HG02798 (cell line): Measurements from ENCODE around the gene HSPB6.
"Not testable (repeated sequence)": the region's sequence is repeated elsewhere in the genome, so short reads cannot be mapped to it uniquely, and the experiment has no call there.

ENCODE experiments used
- ATAC-seq: cut with Tn5 transposase; IDR thresholded peaks from one replicate; pipeline ENCODE4 v1.9.1; 2021; ENCODE audit warnings: mild to moderate bottlenecking; ENCODE audit not compliant: unreplicated experiment, poor library complexity

The HSPB6 gene

GRCh38 chr19:35756377-35757230, at the start of gene HSPB6:
Gene HSPB6, minus strand, starts transcription at chr19:35757029. Its CDS starts 21 bp downstream, at chr19:35757008.
- no peak for ATAC-seq

- no peak for ATAC-seq
These were observed 49.8 kb upstream of the HSPB6 start for GRCh38 chr19:35806597-35806996.

- ATAC-seq = no peak
These were observed 48.8 kb upstream of the HSPB6 start for GRCh38 chr19:35805526-35806102.

GRCh38 chr19:35801828-35802227, 45.0 kb upstream of the HSPB6 start:
- no peak for ATAC-seq

GRCh38 chr19:35797663-35798062, 40.8 kb upstream of the HSPB6 start:
- ATAC-seq = no peak

GRCh38 chr19:35796645-35797542, 40.1 kb upstream of the HSPB6 start:
- ATAC-seq = no peak

- not testable (repeated sequence) for ATAC-seq
These were observed 38.7 kb upstream of the HSPB6 start for GRCh38 chr19:35795564-35795963.

- ATAC-seq = no peak
These were observed 36.7 kb upstream of the HSPB6 start for GRCh38 chr19:35793381-35794165.

- no peak for ATAC-seq
These were observed 36.1 kb upstream of the HSPB6 start for GRCh38 chr19:35792888-35793287.

GRCh38 chr19:35792312-35792711, 35.5 kb upstream of the HSPB6 start:
- ATAC-seq = no peak

GRCh38 chr19:35791814-35792279, 35.0 kb upstream of the HSPB6 start:
- no peak for ATAC-seq

GRCh38 chr19:35790981-35791813, 34.4 kb upstream of the HSPB6 start:
- no peak for ATAC-seq

- no peak for ATAC-seq
These were observed 33.4 kb upstream of the HSPB6 start for GRCh38 chr19:35789978-35790944.

GRCh38 chr19:35789195-35789977, 32.6 kb upstream of the HSPB6 start:
- no peak for ATAC-seq

GRCh38 chr19:35788205-35788960, 31.6 kb upstream of the HSPB6 start:
- ATAC-seq = no peak

- ATAC-seq = no peak
These were observed 30.5 kb upstream of the HSPB6 start for GRCh38 chr19:35787227-35787799.
